Type B pancreatic cell (in vitro differentiated cells): ENCODE measurements around the gene PAPPA. TPM values are rescaled to one million over a fixed set of nuclear protein-coding genes. Genes with fewer than 3 reads are reported as not detected.

Experiments used
- DNase-seq: peaks from one replicate; pipeline ENCODE4 v3.0.0; 2021; ENCODE audit warnings: mixed read lengths; ENCODE audit not compliant: unreplicated experiment; ENCODE audit errors: extremely low spot score
- H3K27ac Mint-ChIP-seq: 2 replicates; pipeline ENCODE4 v1.8.0; 2021; ENCODE audit warnings: mild to moderate bottlenecking, mixed read lengths
- H3K27me3 Mint-ChIP-seq: 2 replicates; pipeline ENCODE4 v1.8.0; 2021; ENCODE audit warnings: mixed read lengths
- H3K36me3 Mint-ChIP-seq: 2 replicates; pipeline ENCODE4 v1.8.0; 2021; ENCODE audit warnings: mixed read lengths
- H3K4me1 Mint-ChIP-seq: one replicate; pipeline ENCODE4 v1.8.0; 2021; ENCODE audit warnings: mixed read lengths; ENCODE audit not compliant: unreplicated experiment
- H3K4me3 Mint-ChIP-seq: 2 replicates; pipeline ENCODE4 v1.8.0; 2021; ENCODE audit warnings: mild to moderate bottlenecking, mixed read lengths
- H3K9me3 Mint-ChIP-seq: 2 replicates; pipeline ENCODE4 v1.8.0; 2021; ENCODE audit warnings: mixed read lengths
- CTCF ChIP-seq: fragments of 200-600 bp; sonication (generic); conservative IDR thresholded peaks from 2 replicates; pipeline ENCODE4 v1.5.0; 2021; ENCODE audit warnings: antibody characterized with exemption, mild to moderate bottlenecking
- total RNA-seq: library from RNA; stranded (reverse); gene quantifications from 2 replicates; pipeline ENCODE4 v1.2.1, GENCODE V29; 2021; ENCODE audit warnings: low replicate concordance

PAPPA gene
- total RNA-seq, 1 donor from 2014 or later, result 11.0 TPM

GRCh38 chr9:116189683-116190082 lies 36.1 kb downstream of the PAPPA start:
- Mint-ChIP-seq H3K4me3 (no peak overlapping the region), H3K27me3 (peaks cover 12% of the 10 kb centered on the region), H3K4me1 (peaks cover 5% of the 10 kb centered on the region), H3K27ac (no peak overlapping the region), H3K36me3 (peaks cover 5% of the 10 kb centered on the region), H3K9me3 (no peaks in the 10 kb centered on the region)
- no peak for TF ChIP-seq CTCF
- no peak for DNase-seq

DNA sequence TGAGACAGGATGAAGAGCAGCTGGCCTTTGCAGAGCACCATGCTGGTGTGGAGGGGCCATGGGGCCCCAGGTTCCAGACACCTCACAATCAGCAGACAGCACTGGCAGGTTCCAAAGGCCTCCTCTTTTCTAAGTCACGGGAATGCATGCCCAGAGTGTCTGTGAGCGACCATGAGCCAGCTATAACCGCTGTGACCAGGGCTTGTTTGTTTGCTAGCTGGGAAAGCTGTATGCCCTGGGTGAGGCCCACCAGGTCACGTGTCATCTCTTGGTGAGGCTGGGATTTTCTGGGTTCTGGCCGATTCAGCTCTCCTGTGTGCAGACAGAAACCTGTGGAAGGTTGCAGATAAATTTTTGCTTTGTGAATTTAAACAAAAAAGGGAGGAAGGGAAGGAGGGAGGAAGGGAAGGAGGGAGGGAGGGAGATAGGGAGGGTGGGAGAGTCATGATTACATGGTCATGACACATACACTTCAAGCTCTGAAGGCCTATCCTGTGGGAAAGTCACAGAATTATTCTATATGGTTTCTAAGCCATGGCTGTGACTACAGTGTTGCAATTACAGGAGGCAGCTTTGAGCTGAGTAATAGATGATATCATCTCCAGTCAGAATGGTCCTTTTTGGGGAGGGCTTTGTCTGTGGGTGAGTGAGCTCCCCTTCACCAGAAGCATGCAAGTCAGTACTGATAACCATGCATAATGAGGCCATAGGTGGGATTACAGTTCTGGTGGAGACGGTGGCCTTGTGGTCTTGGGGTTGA lies 37.2 kb downstream of the PAPPA start:
- no peaks in the 10 kb centered on the region for H3K9me3 Mint-ChIP-seq
- no peak overlapping the region for H3K27ac Mint-ChIP-seq
- peaks cover 5% of the 10 kb centered on the region for H3K36me3 Mint-ChIP-seq
- no peak overlapping the region for H3K4me3 Mint-ChIP-seq
- peaks cover 12% of the 10 kb centered on the region for H3K27me3 Mint-ChIP-seq
- no peak for DNase-seq
- TF ChIP-seq CTCF, result no peak
- H3K4me1 Mint-ChIP-seq, result peaks cover 5% of the 10 kb centered on the region

DNA sequence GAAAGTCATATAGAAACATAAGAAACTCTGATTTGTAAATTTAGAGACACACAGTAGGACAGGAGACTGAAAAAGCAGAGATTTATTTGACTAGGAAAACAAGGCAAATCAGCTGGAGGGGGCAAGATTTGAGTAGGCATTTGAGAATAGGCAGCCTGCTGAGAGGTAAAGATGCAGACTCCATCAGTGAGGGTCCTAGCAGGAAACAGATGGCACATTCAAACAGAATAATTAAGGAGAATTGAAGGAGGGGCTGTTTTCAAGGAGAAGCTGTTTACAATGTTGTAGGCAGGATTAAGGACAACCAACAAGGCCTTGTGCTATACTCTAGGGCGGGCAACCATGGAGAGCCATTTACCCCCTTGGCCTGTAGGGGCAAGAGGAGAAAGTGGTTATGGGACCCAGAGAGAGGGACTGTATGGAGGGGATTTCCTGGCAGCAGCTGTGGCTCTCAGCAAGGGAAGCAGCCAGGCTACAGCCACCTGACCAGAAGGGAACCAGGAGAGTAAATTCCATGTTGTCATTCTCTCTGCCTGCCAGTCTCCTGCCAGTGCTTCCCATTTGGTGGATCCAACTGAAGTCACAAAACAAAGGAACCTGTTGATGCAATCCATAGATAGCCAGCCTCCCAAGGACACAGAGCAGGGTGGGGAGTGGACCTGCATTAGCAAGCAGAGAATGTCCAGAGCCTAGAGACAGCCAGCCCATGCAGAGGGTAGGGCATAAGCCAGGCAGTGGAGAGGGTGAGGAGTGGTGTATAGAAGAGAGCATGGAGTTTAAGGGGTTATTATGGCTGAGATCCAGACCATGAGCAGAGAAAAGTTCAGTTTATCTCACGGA lies 38.2 kb downstream of the PAPPA start:
- peaks cover 5% of the 10 kb centered on the region for H3K4me1 Mint-ChIP-seq
- TF ChIP-seq CTCF, result no peak
- H3K9me3 Mint-ChIP-seq, result no peaks in the 10 kb centered on the region
- no peak overlapping the region for H3K4me3 Mint-ChIP-seq
- H3K27me3 Mint-ChIP-seq, result peaks cover 12% of the 10 kb centered on the region
- H3K27ac Mint-ChIP-seq, result no peak overlapping the region
- DNase-seq, result no peak
- H3K36me3 Mint-ChIP-seq, result peaks cover 8% of the 10 kb centered on the region

- no peak overlapping the region for H3K27ac Mint-ChIP-seq
- H3K9me3 Mint-ChIP-seq, result no peaks in the 10 kb centered on the region
- TF ChIP-seq CTCF, result no peak
- H3K36me3 Mint-ChIP-seq, result peaks cover 8% of the 10 kb centered on the region
- H3K27me3 Mint-ChIP-seq, result peaks cover 15% of the 10 kb centered on the region
- no peak overlapping the region for H3K4me3 Mint-ChIP-seq
- DNase-seq, result no peak
- peaks cover 10% of the 10 kb centered on the region for H3K4me1 Mint-ChIP-seq
These were observed 40.0 kb downstream of the PAPPA start for GRCh38 chr9:116193636-116194035.

DNA sequence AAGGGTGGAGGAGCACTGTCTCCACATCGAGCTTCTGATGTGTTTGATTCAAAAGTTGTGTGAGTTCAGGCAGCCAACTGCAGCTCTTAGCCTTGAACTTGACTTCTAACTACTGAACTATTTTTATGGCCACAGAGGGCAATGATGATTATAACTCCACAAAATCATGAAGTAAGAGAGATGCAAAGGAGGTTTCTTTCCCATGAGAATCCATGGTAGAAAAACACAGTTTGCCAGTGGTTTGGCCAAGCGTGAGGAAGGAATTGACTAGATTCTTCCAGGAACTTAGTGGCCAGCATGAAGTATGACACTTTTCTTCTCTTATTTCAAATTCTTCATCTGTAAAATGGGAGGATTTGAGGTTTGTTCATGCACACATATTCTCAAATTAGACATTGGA lies 43.2 kb downstream of the PAPPA start:
- Mint-ChIP-seq H3K27ac (no peak overlapping the region), H3K4me1 (peaks cover 6% of the 10 kb centered on the region), H3K36me3 (peaks cover 3% of the 10 kb centered on the region), H3K27me3 (peaks cover 24% of the 10 kb centered on the region), H3K9me3 (no peaks in the 10 kb centered on the region), H3K4me3 (no peak overlapping the region)
- no peak for DNase-seq
- TF ChIP-seq CTCF, result no peak
